NB4 (cell line): ENCODE data around the gene GLI3.
A peak's percentile ranks its signal among the peaks of the same experiment; 100 is the strongest.

Experiments used
- DNase-seq: peaks from one replicate; pipeline ENCODE4 v3.0.0; 2010; ENCODE audit warnings: low read depth
- H3K4me3 ChIP-seq: one replicate; pipeline ENCODE4 v1.5.1; 2011; ENCODE audit warnings: mild to moderate bottlenecking, low read depth, low read length, moderate library complexity
- CTCF ChIP-seq: IDR thresholded peaks from one replicate; pipeline ENCODE4 v1.5.1; 2012; ENCODE audit warnings: low read depth, low read length
- MYC ChIP-seq: IDR thresholded peaks from 2 replicates; pipeline ENCODE4 v1.6.1; 2011; ENCODE audit warnings: low read depth, low read length
- POLR2A ChIP-seq: IDR thresholded peaks from 2 replicates; pipeline ENCODE4 v1.6.1; 2011; ENCODE audit warnings: mild to moderate bottlenecking; ENCODE audit not compliant: insufficient read length; ENCODE audit errors: extremely low read depth
- TF ChIP-seq, protein P1 (sequence below): IDR thresholded peaks from 2 replicates; pipeline ENCODE4 v1.6.1; 2011; ENCODE audit warnings: low read depth, low read length

GLI3 gene

GRCh38 chr7:42012313-42012712, 224.7 kb downstream of the GLI3 start:
- no peak for DNase-seq
- H3K4me3 ChIP-seq: no peak overlapping the region
- TF ChIP-seq CTCF (no peak), POLR2A (no peak), MYC (no peak)
- TF ChIP-seq, protein P1, sequence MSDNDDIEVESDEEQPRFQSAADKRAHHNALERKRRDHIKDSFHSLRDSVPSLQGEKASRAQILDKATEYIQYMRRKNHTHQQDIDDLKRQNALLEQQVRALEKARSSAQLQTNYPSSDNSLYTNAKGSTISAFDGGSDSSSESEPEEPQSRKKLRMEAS: no peak

DNA sequence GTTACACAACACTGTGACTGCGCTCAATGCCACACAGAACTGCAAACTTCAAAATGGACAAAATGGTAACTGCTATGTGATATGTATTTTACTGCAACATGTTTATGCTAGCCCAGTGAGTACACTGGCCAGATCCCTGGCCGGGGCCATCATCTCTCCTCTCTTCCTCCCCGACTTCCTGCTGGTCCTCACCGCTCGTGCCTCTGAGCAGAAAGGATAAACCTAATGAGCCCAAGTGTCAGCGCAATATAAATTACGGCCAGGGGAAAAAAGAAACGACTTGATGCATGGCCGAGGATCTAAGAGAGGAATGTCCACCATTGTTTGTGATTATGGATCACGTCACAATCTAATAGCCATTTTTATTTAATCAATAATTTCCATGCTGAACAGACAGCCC, 225.2 kb downstream of the GLI3 start:
- no peak for TF ChIP-seq CTCF
- TF ChIP-seq POLR2A: no peak
- TF ChIP-seq, protein P1: no peak
- TF ChIP-seq MYC: no peak
- no peak for DNase-seq
- H3K4me3 ChIP-seq: no peak overlapping the region

DNA sequence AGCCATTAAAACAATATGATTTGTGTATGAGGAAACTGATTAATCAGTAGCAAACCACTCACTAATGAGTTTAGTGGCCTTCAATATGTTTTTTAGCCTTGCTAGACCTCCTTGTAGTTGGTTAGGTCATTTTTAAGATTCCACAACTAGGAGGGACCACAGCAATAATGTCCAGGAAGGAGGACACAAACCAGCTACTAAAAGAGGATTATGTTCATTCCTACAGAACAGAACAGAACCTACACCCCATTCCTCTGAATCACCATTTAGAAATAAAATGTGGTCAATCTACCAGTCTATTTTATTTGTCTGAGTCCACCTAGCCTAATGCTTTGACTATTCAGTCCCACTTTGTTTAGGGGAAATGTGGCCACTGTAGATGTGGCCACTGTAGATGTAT, 226.3 kb downstream of the GLI3 start:
- H3K4me3 ChIP-seq: no peak overlapping the region
- TF ChIP-seq POLR2A (no peak), CTCF (no peak), MYC (no peak)
- TF ChIP-seq, protein P1: no peak

GRCh38 chr7:42006801-42007513, 230.1 kb downstream of the GLI3 start:
- DNase-seq: no peak
- H3K4me3 ChIP-seq: no peak overlapping the region
- TF ChIP-seq POLR2A (no peak), MYC (no peak), CTCF (no peak)
- TF ChIP-seq, protein P1: no peak

More for the DNA sequence above, 226.3 kb downstream of the GLI3 start:
- DNase-seq: no peak

- DNase-seq: no peak
- TF ChIP-seq, protein P1: peak; percentile 39; the same call in 1 of the 2 replicates
- TF ChIP-seq POLR2A: no peak
- no peak for TF ChIP-seq CTCF
- no peak for TF ChIP-seq MYC
Observed at GRCh38 chr7:42002654-42003053, 234.4 kb downstream of the GLI3 start.

More at GRCh38 chr7:42002654-42003053, 234.4 kb downstream of the GLI3 start:
- no peak overlapping the region for H3K4me3 ChIP-seq
